Measurements from ENCODE around the gene TNFAIP3. TPM values are rescaled to one million over a fixed set of nuclear protein-coding genes. Genes with fewer than 3 reads are reported as not detected.

TNFAIP3 gene
- total and polyA plus RNA-seq, 2 of the 8 experiments (the other 6 are each of a cell fraction or from before 2014, with no cell fraction given): 1.6 to 2.0 TPM

DNA sequence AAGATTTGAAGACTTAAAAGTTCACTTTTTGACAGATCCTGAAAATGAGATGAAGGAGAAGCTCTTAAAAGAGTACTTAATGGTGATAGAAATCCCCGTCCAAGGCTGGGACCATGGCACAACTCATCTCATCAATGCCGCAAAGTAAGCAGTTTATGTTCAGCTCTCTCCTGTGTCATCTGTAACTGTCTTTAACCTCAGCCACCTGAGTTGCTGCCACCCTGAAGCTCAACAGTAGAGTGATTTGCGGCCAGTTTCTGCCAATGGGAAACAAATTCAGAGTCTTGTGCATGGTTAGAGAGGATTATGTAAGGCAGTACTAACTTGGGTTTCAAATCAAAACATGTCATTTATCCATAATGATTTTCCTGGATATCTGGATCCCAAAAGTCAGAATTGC, 10.1 kb downstream of the TNFAIP3 start:
- Histone ChIP-seq H4K20me1 (replicated peaks in 1 of 2; ENCODE audit: control insufficient read depth in 1 of 2, insufficient read depth in 2 of 2, low read length in 2 of 2) (no peaks in the 10 kb centered on the region), H2AFZ (ENCODE audit: low read length) (no peak overlapping the region), H3K4me3 (ENCODE audit: extremely low read depth in 1 of 4, insufficient read depth in 2 of 4, low read depth in 3 of 4, low read length in 4 of 4) (no peak overlapping the region), H3K23me2 (ENCODE audit: low read depth, low read length) (no peaks in the 10 kb centered on the region), H4K91ac (replicated peaks; ENCODE audit: insufficient read length, low read length) (no peak overlapping the region), H2AK5ac (ENCODE audit: low read depth, low read length) (no peak overlapping the region), H3K23ac (ENCODE audit: insufficient read length) (no peak overlapping the region), H3K9ac (replicated peaks in 1 of 4; ENCODE audit: extremely low read depth in 1 of 4, low read depth in 3 of 4, low read length in 3 of 4) (no peak overlapping the region), H3K27me3 (replicated peaks in 1 of 4; ENCODE audit: control insufficient read depth in 3 of 4, extremely low read depth in 1 of 4, insufficient read depth in 3 of 4, low read length in 3 of 4) (no peaks in the 10 kb centered on the region), H2BK5ac (ENCODE audit: low read depth, low read length) (no peak overlapping the region), H3K79me1 (ENCODE audit: low read depth, low read length) (no peaks in the 10 kb centered on the region; the same call in 1 of the 2 replicates), H3K4me2 (ENCODE audit: insufficient read depth in 1 of 2, low read depth in 2 of 2, low read length in 2 of 2) (no peak overlapping the region), H3K9me3 (ENCODE audit: insufficient read depth in 2 of 2, low read depth in 1 of 2, low read length in 1 of 2) (no peaks in the 10 kb centered on the region), H4K8ac (ENCODE audit: extremely low read depth, insufficient read depth, low read length) (no peak overlapping the region), H3K4me1 (replicated peaks in 1 of 4; ENCODE audit: control insufficient read depth in 3 of 4, insufficient read depth in 4 of 4, low read length in 3 of 4) (peaks cover 0 to 11% (median 5%) of the 10 kb centered on the region in 4 experiments; a peak in 4 of 7 replicates), H3K4ac (replicated peaks; ENCODE audit: insufficient read length, low read depth, low read length) (no peak overlapping the region), H3K14ac (ENCODE audit: insufficient read length) (no peak overlapping the region), H3K79me2 (ENCODE audit: control insufficient read depth in 1 of 2, insufficient read depth in 2 of 2, low read length in 2 of 2) (no peaks in the 10 kb centered on the region), H2BK20ac (ENCODE audit: low read length) (no peak overlapping the region), H2BK12ac (ENCODE audit: low read depth, low read length) (no peak overlapping the region), H3K56ac (replicated peaks; ENCODE audit: insufficient read length, low read depth, low read length) (no peak overlapping the region), H4K5ac (ENCODE audit: insufficient read length, low read depth, low read length) (no peak overlapping the region), H2BK15ac (ENCODE audit: low read length) (no peak overlapping the region), H3K18ac (ENCODE audit: extremely low read depth, low read length) (no peak overlapping the region), H3K27ac (ENCODE audit: low read depth, low read length) (no peak overlapping the region), H3K36me3 (ENCODE audit: control insufficient read depth in 2 of 4, insufficient read depth in 4 of 4, low read length in 3 of 4) (peaks cover 4 to 20% (median 7%) of the 10 kb centered on the region in 4 experiments; a peak in 5 of 8 replicates), H2BK120ac (replicated peaks; ENCODE audit: low read depth, low read length) (no peak overlapping the region)
- 76% methylated on average over 3 of the region's 3 CpGs; no CpG with 5 or more reads in 1 of the 2 experiments for WGBS, 2 experiments (ENCODE audit: extremely low coverage in 1 of 2, insufficient coverage in 1 of 2, insufficient read length in 1 of 2, insufficient replicate concordance in 2 of 2, low coverage in 1 of 2, low lambda C conversion rate in 2 of 2, missing lambda C conversion rate in 1 of 2)
- FAIRE-seq: no peak
- POLR2A ChIA-PET (ENCODE audit: partially characterized antibody): no interaction called here
- no peak for DNase-seq (ENCODE audit: low read depth in 1 of 2, low spot score in 2 of 2)
- CTCF ChIA-PET (ENCODE audit: partially characterized antibody): interaction anchor here (0.7 to 4.4 kb wide), 5 partner anchors 10 to 172 kb away, joined by 3 to 14 read pairs (median 9); partner anchors contain the start of gene TNFAIP3
- TF ChIP-seq SIN3A (conservative IDR thresholded peaks at IDR 0.05 in 1 of 2, IDR thresholded peaks at IDR 0.05 in 1 of 2; ENCODE audit: low read depth in 1 of 2, low read length in 2 of 2) (no peak), HDAC2 (IDR thresholded peaks at IDR 0.05; ENCODE audit: borderline replicate concordance in 1 of 2, low read depth in 2 of 2, low read length in 2 of 2) (no peak), YY1 (IDR thresholded peaks at IDR 0.05; ENCODE audit: low read depth, low read length) (no peak), EGR1 (IDR thresholded peaks at IDR 0.05; ENCODE audit: borderline replicate concordance, low read depth, low read length) (no peak)
